HG02798 (cell line): ENCODE measurements around the gene NCOA1.
"Not testable (repeated sequence)": the region's sequence is repeated elsewhere in the genome, so short reads cannot be mapped to it uniquely, and the experiment has no call there.

Experiments
- ATAC-seq: cut with Tn5 transposase; IDR thresholded peaks from one replicate; pipeline ENCODE4 v1.9.1; 2021; ENCODE audit warnings: mild to moderate bottlenecking; ENCODE audit not compliant: unreplicated experiment, poor library complexity

NCOA1 gene

DNA sequence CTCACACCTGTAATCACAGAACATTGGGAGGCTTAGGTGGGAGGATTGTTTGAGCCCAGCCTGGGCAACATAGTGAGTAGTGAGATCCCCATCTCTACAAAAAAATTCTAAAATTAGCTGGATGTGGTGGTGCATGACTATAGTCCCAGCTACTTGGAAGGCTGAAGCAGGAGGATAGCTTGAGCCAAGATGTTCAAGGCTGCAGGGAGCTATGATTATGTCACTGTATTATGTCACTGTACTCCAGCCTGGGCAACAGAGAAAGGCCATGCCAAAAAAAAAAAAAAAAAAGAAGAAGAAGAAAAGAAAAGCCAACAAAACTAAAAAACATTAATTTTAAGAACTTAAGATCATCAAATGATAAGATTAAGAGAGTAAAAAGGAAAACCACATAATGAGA lies 17.4 kb upstream of the NCOA1 start:
- ATAC-seq, result no peak

DNA sequence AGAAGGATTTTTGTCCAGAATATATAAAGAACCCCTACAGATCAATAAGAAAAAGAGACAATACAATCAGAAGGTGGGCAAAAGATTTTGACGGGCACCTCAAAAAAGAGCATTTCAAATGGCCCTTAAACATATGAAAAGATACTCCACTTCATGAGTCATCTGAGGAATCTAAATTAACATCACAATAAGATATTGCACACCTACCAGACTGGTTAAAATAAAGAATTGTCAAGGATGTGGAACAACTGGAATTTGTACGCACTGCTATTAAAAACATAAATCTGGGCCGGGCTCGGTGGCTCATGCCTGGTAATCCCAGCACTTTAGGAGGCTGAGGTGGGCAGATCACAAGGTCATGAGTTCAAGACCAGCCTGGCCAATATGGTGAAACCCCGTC lies 17.0 kb upstream of the NCOA1 start:
- ATAC-seq, result no peak

DNA sequence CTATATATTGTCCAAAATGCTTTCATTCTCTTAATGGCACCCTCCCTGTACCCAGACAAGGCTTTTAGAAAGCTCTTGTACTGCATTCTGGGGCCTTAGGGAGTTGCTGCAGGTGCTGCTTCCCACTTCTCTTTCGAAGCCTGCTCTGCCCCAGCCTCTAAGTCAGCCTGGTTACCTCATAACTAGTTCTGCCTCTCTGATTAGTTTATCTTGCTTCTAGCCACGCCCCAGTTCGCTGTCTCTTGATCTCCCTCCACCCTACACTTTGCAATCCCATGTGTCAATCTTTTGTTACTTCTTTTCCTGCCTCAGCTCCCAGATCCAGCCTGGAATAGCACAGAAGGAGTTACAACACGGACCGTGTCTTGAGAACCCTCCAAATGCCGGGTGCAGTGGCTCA lies 13.8 kb upstream of the NCOA1 start:
- ATAC-seq, result no peak

DNA sequence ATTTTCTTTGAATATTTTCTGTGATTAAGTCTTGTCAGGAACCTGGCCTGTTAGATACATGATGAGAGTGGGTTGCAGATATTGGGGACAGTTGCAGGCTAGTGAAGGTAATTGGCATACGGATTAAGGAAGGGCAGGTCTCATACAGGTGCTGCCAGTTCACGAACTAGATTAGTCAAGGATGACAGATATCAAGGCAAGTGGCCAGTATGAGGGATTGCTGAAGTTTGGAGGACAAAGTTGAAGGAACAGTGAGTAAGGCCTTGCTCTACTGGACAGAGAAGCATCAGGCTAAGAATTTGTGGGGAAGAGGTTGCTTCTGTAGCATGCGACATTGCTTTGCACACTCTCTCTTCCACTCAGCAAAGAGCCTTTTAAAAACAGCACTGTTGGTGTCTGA lies 12.8 kb upstream of the NCOA1 start:
- no peak for ATAC-seq

DNA sequence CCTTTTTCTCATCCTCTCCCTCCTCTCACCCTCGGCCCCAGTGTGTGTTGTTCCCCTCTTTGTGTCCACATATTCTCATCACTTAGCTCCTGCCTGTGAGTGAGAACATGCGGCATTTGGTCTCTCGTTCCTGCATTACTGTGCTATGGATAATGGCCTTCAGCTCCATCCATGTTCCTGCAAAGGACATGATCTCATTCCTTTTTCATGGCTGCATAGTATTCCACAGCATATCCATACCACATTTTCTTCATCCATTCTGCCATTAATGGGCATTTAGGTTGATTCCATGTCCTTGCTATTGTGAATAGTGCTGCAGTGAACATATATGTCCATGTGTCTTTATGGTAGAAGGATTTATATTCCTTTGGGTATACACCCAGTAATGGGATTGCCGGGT lies 10.8 kb upstream of the NCOA1 start:
- ATAC-seq, result no peak

DNA sequence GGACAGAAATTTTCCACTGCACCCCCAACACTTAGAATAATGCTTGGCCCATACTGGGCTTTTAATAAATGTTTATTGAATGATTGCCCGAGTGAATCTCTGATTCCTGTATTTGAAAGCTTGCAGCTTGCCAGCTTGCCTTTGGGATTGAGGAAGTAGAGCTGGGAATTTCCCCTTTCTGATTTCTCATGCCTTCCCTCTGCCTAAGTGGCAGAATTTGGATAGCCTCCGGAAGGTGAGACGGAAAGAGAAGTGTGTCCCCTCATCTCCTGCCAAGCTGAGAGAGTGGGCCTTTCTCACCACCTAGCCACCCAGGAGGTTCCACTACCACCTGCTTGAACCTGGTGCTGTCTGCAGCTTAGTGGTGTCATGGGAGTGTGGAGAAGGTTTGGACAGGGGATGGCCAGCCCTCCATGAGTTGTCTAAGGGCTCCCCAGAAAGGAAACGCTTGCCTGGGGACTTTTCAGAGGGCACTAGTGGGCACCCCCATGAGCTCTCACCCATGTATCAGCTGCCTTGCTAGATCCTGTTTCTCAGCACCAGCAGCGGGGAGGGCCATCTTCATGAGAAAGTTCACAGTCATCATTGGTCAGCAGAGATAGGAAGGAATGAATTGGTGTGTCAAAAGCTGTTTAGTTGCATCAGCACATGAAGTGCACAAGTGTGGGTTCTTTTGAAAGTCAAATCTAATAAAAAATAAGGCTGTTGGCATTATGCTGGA lies 8.6 kb upstream of the NCOA1 start:
- ATAC-seq, result no peak

DNA sequence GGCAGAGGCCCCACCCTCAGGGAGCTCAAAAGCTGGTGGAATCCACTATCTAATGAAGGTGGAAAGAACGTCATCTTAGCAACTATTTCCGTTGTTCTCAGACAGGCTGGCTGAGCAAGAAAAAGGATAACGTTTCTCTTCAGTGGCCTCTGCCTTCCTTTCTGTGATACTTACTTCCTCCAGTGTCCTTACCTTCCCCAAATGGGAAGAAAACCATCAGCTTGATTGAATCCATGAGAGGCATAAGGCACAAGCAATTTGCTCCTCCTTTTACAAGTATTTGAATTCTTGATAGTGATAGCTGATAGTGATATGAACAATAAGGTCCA lies 8.1 kb upstream of the NCOA1 start:
- ATAC-seq, result no peak

DNA sequence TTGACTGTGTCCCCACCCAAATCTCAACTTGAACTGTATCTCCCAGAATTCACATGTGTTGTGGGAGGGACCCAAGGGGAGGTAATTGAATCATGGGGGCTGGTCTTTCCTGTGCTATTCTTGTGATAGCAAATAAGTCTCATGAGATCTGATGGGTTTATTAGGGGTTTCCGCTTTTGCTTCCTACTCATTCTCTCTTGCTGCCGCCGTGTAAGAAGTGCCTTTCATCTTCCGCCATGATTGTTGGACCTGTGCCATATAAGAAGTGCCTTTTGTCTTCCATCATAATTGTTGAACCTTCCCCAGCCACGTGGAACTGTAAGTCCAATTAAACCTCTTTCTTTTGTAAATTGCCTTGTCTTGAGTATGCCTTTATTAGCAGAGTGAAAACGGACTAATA lies 6.4 kb upstream of the NCOA1 start:
- not testable (repeated sequence) for ATAC-seq

DNA sequence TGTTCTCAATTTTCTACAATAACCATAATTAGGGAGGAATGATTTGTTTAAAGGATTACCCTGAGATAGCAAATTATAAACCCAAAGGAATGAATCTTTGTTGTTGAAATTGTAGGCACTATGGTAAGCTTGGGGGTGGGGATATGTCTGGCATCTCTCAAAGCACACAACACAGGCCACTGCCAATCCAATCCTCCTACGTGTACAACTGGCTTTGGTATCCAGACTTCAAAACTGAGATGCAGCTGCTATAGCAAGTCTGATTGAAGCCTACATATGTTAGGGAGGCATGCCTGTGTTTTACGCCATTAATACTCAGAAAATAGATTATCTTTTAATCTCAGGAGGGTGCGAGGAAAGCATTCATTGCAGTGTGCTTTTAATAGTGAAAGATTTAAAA lies 5.9 kb upstream of the NCOA1 start:
- ATAC-seq, result no peak

DNA sequence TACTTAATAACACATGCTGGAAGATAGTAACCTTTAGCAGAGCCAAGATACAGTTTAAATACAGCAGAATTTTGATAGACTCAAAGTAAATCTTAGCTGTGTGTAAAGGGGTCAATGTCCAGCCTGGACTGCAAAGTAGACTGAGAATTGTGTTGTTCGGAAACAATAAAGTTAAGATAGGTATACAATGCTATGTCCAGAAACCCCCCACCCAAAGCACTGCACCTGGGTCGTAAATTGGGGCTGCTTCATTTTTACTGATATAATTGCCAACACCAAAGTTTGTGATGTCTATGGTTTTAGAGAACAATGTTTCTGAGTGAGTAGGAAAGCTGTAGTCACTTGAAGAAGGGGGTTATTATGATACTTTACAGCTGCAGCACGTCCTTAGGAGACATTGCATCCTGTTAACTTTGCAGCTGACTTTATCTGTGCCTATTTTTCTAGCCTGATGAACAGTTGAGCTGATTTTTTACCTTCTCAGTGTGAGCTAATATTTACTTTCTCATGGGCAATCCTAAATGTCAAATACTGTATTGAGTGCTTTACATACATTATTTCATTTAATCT lies 4.3 kb upstream of the NCOA1 start:
- ATAC-seq, result no peak

DNA sequence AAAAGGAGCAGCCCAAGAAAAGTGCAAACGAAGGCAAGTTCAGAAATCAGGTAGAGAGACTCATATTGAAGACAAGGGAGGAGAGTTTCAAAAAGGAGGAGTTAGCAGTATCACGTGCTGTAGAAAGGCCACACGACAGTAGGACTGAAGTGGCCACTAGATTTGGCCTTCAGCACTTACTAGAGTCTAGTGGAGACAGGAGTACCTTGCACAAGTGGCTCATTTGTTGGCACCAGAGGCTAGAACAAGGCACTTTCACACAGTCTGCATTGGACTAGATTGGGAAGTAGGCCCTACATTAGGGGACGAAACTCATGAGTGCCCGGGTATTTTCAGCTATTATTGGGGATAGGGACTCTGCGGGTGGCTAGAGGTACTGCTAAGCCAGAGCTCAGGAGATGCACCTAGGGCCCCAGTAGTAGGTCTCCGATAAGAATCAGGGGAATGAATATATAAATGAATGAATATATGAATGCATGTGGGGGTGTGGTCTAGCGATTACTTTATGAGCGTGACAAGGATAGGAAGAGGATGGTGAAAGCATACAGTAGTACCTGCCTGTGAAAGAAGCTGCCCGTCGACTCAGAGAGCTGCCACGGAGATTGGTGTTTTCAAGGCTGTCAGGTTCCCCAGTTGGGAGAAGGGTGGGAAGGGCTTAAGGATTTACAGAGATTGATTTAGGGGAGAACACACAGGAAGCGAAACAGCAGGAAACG lies 1.4 kb upstream of the NCOA1 start:
- ATAC-seq, result no peak

DNA sequence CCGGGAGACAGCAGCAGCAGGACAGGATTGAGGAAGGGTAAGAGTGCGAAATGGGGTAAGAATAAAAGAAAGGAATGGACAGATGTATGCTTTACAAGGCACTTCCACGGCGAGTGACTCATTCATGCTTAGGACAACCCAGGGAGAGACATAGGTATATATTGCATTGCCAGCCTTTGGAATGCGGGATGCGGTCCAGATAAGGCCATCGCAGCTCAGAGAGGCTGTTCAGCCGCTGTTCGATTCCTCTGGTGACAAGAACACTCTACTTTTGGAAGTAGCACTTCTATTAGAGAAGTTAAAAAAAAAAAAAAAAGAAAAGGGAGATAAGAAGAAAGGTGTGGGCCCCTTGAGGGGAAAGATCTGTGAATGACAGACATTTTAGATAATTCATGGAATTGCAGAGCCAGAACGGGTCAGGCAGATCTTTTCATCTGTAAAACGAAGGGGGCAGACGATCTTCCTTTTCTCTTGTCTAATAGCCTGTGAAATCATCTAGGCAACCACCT lies 819 bp upstream of the NCOA1 start:
- ATAC-seq, result no peak

DNA sequence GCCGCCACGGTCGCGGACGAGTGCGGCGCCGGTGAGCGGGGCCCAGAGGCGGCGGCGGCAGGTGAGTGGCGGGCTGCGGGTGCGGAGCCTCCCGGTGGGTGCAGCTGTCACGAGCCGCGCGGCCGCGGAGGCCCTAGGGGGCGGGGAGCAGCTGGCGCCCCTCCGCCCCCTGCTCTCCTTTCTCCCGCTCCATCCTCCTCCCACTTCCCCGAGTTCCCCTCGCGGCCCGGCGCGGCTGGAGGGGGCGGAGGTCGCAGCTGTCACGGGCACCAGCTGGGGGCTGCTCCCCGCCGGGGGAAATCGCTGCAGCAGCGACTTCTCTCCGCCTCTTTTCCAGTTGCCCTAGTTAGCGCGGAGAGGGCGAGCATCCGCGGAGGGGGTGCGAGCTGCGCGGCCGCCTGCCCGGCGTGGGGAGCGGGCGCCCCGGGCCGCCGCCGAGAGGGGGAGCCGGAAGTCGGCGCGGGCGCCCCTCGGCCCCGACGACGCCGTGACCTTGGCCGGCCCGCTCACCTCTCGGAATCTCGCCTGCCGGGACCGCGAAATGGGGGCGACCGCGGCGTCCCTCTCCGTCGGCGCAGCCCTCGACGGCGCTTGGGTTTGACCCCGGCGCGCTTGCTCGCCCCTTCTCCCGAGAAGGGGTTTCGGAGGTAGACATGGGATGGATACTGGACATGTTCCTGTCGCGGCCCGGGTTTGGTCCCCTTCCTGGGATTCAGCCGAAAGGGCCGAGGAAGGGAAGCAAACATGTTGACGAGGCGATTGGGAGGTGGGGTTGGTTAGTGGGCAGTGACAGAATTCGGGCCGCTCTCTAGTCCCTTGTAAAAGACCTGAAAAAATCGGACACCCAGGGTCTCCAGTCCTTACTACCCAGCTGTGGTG lies 727 bp downstream of the NCOA1 start:
- peak; percentile 45 for ATAC-seq

DNA sequence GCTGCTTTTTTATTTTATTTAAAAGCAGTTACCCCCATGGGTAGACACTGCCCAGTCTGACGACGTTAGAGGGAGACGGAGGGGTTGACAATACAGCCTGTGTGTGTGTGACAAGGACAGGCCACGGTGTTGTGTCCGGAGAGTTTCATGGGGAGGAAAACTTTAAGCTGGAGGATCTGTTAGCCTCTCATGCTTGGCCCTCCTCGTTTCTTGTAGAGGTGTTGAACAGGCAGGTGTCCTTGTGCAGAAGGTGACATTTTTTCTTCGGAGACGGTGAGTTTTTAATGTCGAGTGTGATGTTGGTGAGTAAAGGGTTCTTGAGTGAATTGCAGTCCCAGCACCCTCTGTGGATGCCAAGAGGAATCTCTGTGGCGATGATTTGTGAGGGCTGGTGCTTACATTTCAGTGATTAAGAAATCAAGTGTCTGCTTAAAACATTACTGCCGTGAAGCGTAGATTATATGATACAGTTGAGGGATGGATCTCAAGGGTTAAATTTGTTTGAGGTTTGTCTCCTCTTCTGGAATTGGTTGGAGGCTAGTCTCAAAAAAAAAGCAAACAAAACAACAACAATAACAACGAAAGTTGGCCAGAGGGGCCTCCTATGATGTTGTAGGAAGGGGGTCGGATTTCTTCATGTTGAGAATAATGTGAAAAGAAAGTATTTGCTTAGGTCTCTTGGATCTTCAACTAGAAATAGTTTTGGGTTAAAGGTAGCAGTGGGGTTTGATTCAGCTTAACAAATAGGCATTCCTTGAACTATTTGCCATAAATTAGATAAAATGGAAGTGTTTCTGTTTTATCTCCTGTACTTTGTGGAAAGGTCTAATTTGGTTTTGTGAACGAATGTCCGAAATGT lies 1.6 kb downstream of the NCOA1 start:
- no peak for ATAC-seq

DNA sequence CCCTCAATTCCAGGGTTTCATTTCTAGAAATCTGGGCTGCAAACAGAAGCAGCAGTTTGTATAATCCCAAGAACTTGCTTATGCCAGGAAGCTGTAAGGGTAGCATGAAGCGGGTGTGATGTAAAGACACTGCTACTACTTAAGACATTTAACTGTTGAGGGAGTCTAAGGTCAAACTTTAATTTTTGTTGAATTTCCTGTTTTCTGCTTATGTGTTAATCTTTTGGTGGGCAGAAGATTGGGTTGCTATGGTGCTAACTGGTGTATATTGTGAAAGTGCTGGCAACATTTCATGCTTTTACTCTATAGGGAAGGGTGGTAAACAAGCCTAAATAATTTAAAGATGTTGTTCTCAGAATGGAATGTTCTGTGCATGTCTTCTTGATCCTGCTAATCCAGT lies 2.7 kb downstream of the NCOA1 start:
- no peak for ATAC-seq

DNA sequence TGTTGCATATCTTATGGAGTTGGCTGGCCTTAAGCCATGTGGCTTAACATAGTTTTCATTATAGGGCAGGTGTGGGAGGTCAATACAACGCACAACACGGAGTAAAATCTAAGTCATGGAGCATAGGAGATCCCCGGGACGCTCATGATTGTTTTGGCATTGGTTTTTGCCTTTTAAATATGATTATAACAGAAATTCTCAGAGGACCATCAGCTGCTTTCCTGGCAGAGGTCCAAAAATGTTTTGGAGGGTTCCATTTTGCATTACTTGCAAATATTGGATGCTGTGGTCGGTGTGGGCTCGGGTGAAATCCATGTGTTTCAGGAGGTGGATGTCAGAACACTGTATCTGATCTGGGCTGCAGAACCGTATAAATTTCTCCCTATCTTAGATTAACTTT lies 3.4 kb downstream of the NCOA1 start:
- no peak for ATAC-seq

DNA sequence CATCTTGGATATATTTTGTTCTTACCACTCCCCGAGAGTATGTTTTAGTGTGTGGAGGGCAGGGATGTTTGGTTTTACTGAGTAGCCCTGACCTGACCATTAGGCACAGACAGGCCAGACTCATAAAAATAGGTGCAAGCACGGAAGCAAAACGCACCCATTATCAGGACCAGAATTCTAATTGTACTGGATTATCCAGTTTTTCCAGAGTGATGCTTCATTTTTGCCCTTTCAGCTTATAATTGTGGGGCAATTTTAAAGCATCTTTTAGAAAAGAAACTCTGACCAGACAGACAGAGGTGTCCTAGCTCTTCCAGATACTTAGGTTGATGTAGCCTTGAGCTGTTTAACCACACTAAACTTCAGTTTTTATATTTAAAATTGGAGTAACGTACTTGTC lies 4.4 kb downstream of the NCOA1 start:
- ATAC-seq, result no peak

DNA sequence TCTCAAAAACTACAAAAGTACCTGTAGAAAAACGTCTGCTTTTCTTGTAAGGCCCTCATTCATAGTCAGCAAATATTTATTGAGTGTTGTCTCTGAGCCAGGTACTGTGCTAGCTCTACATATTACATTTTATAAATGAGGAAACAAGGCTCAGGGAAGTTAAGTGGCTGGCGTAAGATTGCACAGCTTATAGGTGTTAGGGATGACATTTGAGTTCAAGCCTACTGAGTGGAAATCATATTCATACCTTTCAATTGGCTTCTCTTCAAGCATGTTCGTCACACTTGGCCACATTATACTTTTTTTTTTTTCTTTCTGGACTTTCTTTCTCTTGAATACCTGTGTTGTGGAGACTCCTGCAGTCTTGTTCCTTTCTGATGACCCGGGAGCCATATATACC lies 5.9 kb downstream of the NCOA1 start:
- no peak for ATAC-seq

DNA sequence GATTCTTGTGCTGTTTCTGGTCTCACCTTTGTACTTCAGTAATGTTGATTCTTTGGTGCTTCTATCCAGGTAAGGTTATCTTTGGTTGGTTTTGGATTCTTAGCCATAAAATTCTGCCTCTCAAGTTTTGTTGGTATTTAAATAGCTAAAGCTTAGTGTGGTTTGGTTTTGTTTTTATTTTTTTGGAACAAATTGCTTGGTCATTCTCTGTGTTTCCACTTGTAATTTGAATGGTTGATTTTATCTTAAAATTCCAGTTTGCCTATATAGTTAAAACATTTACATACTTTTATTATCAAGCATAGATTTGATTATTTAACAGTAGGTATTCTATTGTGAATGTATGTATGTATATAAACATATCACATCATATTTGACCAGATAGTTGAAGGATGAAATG lies 6.6 kb downstream of the NCOA1 start:
- ATAC-seq, result no peak

DNA sequence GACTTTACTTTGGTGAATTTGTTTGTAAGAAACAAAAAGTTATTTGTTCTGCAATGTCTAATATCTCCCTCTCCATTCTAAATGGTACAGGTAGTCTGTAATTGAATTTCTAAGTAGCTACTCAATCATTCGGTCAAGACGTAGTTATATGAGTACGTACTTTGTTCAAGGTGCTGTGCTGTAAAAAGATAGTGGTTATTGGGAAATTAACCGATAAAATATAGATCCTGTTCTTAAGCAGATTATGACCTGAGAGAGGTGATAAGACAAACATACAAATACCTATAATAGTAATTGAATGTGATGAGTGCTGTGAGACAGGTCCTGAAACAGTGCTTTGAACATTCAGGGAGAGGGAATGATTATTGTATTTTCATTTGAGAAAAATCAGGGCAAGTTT lies 7.1 kb downstream of the NCOA1 start:
- ATAC-seq, result no peak
